ENCODE measurements around the gene PAPPA2.
A peak's percentile ranks its signal among the peaks of the same experiment; 100 is the strongest.
"Not testable (repeated sequence)": the region's sequence is repeated elsewhere in the genome, so short reads cannot be mapped to it uniquely, and the experiment has no call there.

Gene PAPPA2

GRCh38 chr1:176692988-176693696 lies 230.2 kb downstream of the PAPPA2 start:
- no peak for DNase-seq (ENCODE audit: low spot score)

DNA sequence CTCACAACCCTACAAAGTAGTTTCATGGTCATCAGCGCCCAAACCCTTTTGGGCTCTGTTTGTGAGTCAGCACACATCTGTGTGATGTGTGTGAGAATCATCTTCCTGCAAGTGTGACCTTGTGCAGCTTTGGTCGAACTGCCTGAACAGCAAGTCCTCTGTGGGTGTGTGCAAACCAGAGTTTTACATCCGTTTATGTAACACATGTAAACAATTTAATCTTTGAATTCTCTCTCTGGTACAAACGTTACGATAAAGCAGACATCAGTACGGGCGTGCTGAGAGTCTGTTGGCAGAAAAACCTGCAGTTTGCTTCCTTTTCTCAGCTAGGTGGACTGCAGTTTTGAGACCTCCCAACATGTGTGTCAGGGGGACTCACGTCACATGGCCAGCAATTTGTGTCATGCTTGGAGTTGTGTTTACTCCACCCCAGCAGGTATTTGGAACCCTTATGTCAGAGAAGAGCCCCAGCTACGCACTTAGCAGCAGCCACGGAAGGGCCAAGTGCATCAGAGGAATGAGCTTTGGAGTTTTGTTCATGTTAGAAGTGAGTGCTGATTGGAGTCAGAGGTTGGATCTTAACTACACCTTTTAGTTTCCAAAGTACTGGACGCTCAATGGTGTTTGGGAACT lies 230.8 kb downstream of the PAPPA2 start:
- DNase-seq (ENCODE audit: low spot score), result no peak

DNA sequence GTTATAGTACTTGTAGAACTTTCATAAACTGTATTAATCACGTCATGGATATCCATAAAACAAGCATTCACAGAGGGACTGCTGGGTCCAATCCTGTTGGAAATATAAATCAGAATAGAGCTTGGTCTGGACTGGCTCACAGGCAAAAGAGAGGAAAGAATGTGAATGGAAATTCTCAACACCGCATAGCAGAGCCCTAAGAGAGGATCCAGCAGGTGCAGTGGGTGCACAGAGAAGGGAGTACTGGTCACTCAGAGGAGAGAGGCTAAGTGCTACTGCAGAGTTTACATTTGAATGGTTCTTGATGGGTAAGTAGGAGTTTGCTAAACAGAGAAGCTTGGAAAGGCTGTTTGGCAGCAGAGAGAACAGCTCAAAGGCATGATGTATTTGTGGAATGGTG lies 231.7 kb downstream of the PAPPA2 start:
- DNase-seq (ENCODE audit: low spot score), result no peak

GRCh38 chr1:176696109-176696508 lies 233.1 kb downstream of the PAPPA2 start:
- peak; percentile 97 for DNase-seq (ENCODE audit: low spot score)

- DNase-seq (ENCODE audit: low spot score), result no peak
Measured at GRCh38 chr1:176696689-176697088, 233.7 kb downstream of the PAPPA2 start.

DNA sequence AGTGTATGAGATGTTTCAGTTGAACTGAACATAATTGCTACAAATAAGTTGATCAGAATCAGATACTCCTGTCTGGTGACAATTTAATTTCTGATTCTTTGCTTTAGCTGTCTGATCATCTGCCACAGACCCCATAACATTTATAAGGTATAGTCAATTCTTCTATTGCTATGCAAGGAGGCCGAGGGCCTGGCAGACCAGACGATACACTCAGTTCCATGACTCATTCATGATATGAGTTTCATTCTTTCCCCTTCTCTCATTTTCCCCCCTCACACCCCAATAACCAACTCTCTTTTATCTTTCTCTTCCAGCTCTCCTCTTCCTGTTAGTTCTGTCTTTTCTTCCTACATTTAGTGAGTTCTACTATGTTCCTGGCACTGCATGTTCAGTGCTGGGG lies 236.8 kb downstream of the PAPPA2 start:
- no peak for DNase-seq (ENCODE audit: low spot score)

DNA sequence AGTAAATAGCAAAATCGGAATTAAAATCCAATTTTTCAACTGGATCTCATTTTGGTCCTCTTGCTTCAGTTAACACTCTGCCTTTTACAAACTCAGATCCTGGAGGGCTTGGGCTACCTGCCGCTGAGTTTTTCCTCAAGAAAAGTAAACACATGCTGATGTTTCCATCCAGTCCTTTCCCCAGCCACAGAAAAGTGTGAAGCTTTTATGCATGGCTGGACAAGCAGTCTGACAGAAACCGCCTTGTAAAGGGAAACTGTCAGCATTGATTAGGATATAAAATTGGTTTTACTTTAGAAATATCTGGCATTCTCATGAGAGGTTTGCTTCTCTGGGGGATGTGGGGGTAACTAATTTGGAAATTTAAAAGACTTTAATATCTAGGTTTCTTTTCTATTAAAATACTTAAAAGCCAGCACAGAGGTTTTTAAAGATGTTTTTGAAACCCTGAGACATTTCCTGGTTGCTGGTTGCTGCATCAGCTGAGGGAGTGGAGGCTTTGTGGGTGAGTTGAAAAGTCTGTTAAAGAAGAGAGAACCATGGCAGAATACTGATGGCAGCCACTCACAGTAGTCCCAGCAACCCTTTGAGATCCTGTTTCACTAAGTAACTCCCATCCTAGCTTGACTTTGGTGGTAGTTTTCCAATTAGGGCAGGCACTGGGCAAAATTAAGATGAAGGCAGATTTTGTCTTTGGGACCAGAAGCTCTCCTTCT lies 238.3 kb downstream of the PAPPA2 start:
- DNase-seq (ENCODE audit: low spot score), result peak; percentile 25

GRCh38 chr1:176702901-176703300 lies 239.9 kb downstream of the PAPPA2 start:
- DNase-seq (ENCODE audit: low spot score), result no peak

GRCh38 chr1:176705585-176705984 lies 242.6 kb downstream of the PAPPA2 start:
- DNase-seq (ENCODE audit: low spot score), result no peak

DNA sequence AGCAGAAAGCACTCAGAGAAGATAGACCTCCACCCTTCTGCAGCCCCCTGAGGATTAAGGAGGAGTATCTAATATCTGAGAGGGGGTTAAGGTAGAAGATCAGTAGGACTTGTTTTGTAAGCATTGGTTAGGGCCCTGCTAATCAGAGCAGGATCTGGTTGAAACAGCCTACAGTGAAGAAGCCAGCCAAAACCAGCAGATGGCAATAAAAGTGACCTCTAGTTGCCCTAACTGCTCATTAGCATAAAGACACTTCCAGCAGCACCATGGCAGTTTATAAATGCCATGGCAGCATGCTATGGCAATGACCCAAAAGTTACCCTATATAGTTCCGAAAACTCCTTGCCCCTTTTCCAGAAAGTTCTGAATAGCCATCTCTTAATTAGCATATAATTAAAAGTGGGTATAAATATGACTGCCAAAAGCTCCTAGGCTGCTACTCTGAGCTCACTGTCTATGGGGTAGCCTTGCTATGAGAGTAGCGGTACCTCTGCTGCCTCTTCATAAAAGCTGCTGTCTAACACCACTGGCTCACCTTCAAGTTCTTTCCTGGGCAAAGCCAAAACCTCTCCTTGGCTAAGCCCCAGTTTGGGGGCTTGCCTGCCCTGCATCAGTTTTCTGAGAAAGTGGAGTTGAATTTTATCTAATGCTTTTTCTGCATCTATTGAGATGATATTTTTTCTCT lies 254.2 kb downstream of the PAPPA2 start:
- no peak for DNase-seq (ENCODE audit: low spot score)

DNA sequence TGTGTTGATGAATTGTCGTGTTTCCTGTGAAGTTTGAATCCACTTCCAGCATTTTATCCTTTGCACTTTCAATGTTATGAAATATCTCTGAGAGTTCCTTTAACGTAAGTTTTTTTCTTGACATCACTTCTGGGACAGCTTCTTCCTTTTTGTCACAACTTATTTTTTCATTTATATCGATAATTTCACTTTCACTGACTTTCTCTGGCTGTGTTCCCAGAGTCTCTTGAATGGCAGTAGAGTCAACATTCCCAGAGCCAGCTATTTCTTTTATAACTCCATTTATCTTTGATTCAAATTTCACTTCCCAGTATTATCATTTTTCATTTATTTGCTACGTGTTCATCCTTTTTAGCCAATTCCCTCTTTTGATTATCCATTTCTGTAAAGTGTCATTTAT lies 256.5 kb downstream of the PAPPA2 start:
- DNase-seq (ENCODE audit: low spot score), result no peak

DNA sequence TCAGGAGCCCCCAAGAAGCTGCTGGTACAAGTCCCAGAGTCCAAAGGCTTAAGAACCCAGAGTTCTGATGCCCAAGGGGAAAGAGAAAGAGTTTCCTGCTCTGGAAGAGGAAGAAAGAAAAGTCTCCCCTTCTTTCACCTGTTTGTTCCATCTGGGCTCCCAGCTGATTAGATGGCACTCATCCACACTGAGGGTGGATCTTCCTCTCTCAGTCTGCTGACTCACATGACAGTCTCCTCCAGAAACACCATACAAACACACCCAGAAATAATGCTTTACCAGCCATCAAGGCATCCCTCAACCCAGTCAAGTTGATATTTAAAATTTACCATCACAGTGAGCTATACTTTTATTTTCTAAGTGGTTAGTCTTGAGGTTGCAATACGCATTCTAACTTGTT lies 257.9 kb downstream of the PAPPA2 start:
- no peak for DNase-seq (ENCODE audit: low spot score)

DNA sequence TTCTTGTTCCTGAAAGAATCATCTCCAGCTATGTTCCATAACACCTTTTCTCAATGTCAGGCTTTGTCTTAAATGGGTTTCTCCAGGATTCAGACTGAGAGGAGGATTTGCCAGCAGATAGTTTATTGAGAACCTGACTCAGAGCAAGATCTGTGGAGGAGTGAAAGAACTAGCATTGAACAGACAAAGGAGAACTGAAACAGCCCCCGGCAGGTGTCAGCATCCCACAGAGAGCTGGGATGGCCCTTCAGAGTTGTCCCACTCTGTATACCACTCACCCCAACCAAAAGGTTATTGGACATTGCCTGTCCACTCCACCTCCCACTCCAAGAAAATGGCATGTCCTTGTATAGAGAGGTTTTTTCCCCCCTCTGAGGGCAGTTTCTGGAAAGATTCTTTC lies 270.7 kb downstream of the PAPPA2 start:
- DNase-seq (ENCODE audit: low spot score), result no peak

DNA sequence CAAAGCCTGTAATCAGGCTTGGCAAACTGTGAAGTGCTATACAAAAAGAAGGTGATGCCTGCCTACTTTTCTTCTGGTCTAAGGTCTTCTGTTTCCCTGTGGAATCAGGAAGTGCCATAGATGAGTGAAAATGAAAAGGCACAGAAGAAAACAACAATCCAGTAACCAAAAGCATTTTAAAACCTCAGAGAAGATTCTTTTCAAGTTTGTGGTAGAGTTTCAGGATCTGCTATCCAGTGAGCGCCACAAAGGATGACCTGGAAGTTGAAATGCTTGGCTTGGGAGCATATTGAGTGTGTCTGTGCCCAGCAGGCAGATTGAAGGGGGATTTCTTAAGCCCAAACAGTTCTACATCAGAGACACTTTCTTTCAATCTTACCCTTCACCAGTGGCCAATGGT lies 272.2 kb downstream of the PAPPA2 start:
- DNase-seq (ENCODE audit: low spot score), result no peak

DNA sequence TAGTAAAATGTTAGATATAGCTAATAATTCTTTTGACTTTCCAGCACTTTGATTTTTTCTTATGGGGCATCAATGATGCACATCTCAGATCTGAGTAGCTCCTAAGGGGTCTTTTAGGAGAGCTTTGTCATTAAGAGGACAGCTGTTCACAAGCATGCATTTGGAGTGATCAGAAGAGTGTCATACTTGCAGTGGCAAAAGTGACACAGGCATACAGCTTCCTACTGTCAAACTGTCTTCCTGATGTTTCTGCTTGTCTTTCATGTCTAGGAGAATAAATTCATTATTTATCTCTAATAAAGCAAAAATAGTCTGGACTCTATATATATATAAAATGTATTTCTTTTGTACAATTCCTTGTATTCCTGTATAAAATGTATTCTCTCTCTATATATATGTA lies 273.0 kb downstream of the PAPPA2 start:
- no peak for DNase-seq (ENCODE audit: low spot score)

DNA sequence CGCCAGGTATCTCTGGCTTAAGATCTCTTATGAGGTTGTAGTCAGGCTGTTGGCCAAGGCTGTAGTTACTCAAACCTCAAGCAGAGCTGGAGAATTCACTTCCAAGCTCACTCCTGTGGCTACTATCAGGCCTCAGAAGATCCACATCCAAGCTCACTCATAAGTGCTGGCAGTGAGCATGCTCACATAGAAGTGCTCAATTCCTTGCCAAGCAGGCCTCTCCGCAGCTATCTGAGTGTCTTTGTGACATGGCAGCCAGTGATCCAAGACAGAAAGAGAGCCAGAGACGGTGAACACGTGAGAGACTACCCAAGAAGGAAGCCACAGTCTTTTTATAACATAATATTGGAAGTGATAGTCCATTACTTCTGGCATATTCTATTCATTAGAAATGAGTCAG lies 278.2 kb downstream of the PAPPA2 start:
- DNase-seq (ENCODE audit: low spot score), result no peak

GRCh38 chr1:176742322-176742721 lies 279.3 kb downstream of the PAPPA2 start:
- DNase-seq (ENCODE audit: low spot score), result no peak

GRCh38 chr1:176744142-176744541 lies 281.2 kb downstream of the PAPPA2 start:
- no peak for DNase-seq (ENCODE audit: low spot score)

GRCh38 chr1:176745945-176746344 lies 283.0 kb downstream of the PAPPA2 start:
- DNase-seq (ENCODE audit: low spot score), result peak; percentile 26

- DNase-seq (ENCODE audit: low spot score), result peak; percentile 6
Measured at GRCh38 chr1:176752505-176752904, 289.5 kb downstream of the PAPPA2 start.

- no peak for DNase-seq (ENCODE audit: low spot score)
Measured at GRCh38 chr1:176754676-176755075, 291.7 kb downstream of the PAPPA2 start.

- not testable (repeated sequence) for DNase-seq (ENCODE audit: low spot score)
Measured at GRCh38 chr1:176756817-176757216, 293.8 kb downstream of the PAPPA2 start.

DNA sequence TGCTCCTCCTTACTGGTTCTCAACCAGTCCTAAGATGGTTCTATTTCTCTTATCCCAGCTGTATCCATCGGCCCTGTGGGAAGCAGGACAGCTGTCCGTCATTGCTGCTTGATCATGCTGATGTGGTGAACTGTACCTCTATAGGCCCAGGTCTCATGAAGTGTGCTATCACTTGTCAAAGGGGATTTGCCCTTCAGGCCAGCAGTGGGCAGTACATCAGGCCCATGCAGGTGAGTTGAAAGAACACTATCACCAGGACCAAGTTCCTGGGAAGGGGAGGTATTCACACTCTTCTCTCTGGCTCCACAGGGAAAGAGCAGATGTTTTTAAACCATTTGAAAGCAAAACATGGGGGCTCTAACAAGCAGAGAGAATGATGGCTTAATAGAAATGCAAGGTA lies 302.6 kb downstream of the PAPPA2 start:
- DNase-seq (ENCODE audit: low spot score), result no peak

Measured in kidney tubule cell (primary cell).